Left renal cortex interstitium (tissue), 4 donors: ENCODE results near the gene KLF1. TPM values are rescaled to one million over a fixed set of nuclear protein-coding genes. Genes with fewer than 3 reads are reported as not detected.
"Not testable (repeated sequence)": the region's sequence is repeated elsewhere in the genome, so short reads cannot be mapped to it uniquely, and the experiment has no call there.

Experiments
- DNase-seq, 4 donors: peaks; one replicate each; pipeline ENCODE4 v3.0.0-alpha.2; 2013; ENCODE audit warnings: low read depth in 4 of 4, low spot score in 2 of 4, missing footprints in 1 of 4
- polyA plus RNA-seq, 4 donors: library from polyadenylated mRNA; unstranded; fragments of 120-200 nt; gene quantifications; one replicate each; pipeline ENCODE4 v1.2.1, GENCODE V29; 2013; ENCODE audit not compliant: insufficient read length in 4 of 4

KLF1 gene
- under 1 TPM; 0.22 to 0.99 (median 0.42) TPM for polyA plus RNA-seq

DNA sequence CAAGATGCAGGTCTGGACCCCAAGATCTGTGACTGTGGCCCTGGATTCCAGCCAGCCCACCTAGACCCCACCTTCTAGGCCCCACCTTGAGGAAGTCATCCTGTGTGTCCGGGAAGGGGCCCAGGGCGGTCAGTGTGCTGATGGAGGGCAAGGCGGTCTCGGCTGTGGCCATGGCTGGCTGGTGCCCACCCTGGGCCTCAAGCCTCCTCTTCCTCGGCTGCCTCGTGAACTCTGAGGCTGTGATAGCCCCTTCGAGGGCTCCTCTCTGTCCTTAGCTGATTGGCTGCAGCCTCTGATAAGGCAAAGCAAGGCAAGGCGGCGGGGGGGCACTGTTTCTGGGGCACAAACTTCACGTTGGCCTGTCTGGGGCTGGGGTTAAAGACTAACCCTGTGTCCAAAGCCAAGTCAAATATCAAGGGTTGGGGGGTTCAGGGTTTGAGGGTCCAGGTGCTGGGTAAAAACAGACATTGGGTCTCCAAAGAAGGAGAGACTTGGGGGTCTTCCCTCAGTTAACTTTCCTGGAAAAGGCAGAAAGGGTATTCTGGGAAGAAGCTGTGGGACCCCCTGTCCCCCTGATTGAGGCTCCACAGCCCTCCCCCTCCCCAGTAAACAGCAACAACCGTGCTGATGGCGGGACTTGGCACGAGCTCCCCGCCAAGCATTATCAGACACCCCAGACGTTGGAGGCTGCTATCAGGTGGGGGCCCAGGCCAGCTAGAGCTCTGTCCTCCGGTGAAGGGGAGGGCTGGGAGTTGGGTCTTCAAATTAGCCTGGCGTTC is at the start of gene KLF1:
TSS of gene KLF1 (minus strand) at position 233 of the 779 bp plus-strand sequence. CDS start at position 172, 61 bp downstream.
- DNase-seq = no peak

DNA sequence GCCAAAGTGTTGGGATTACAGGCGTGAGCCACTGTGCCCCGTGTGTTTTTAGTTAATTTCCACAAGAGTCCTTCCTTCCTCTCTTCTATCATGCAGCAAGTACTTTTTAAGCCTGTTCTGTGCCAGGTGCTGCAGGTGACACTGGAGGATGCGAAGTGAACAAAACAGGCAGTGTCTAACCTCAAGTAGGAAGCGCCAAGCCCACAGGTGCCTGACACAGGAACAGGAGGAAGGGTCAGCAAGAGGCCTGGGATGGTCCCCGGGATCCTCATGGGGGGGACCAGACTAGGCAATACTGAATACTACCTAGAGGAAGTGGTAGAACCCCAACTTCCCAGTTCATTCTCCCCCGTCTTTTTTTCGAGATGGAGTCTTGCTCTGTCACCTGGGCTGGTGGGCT is 49.6 kb upstream of the KLF1 start:
- DNase-seq = no peak

DNA sequence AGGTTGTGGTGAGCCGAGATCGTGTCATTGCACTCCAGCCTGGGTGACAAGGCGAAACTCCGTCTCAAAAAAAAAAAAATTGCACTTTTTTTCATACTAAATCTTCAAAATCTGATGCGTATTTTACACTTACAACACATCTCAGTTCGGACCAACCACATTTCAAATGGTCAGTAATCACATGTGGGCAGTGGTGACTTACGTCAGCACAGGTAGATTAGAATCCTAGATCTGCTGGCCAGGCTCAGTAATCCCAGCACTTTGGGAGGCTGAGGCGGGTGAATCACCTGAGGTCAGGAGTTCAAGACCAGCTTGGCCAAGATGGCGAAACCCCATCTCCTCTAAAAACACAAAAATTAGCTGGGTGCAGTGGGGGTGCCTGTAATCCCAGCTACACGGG is 48.1 kb upstream of the KLF1 start:
- DNase-seq = no peak

DNA sequence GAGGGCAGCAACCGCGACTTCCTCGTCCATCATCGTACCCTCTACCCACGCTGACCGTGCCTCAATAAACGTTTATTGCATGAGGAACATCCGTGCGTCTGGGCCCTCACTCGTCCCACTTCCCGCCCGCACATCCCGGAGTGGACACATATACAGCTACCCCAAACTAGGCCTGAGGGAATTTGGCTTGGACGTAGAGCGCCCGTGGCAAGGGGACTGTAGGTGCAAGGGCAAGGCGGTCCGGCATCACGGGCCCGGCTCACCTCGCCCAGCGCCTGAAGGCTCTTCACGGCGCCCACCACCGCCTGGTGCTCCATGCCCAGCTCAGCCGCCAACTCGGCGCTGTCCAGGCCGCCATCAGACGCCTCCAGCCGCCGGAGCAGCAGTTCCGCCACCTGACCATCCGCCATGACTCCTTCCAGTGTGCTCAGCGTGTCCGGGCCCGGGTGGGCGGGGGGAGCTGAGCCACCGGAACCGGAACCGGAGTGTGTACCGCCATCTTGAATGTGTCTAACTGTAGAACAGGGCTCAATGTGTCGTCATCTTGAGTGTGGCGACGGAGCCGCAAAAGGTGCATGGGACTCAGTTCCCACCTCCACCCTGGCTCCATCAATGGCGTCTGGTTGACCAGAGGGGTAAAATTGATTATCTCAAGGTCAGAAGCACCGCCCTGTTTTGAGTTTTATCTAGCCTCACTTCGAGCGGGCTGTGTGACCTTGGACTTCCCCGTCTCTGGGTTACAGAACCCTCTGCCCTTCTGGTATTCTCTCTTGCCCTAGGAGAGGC is 46.5 kb upstream of the KLF1 start, which contains the start of gene FARSA:
TSS of gene FARSA (minus strand) at position 425 of the 786 bp plus-strand sequence. CDS start at position 410, 15 bp downstream.
- peak in 2 of 4 donors; percentile 82 to 88 for DNase-seq

DNA sequence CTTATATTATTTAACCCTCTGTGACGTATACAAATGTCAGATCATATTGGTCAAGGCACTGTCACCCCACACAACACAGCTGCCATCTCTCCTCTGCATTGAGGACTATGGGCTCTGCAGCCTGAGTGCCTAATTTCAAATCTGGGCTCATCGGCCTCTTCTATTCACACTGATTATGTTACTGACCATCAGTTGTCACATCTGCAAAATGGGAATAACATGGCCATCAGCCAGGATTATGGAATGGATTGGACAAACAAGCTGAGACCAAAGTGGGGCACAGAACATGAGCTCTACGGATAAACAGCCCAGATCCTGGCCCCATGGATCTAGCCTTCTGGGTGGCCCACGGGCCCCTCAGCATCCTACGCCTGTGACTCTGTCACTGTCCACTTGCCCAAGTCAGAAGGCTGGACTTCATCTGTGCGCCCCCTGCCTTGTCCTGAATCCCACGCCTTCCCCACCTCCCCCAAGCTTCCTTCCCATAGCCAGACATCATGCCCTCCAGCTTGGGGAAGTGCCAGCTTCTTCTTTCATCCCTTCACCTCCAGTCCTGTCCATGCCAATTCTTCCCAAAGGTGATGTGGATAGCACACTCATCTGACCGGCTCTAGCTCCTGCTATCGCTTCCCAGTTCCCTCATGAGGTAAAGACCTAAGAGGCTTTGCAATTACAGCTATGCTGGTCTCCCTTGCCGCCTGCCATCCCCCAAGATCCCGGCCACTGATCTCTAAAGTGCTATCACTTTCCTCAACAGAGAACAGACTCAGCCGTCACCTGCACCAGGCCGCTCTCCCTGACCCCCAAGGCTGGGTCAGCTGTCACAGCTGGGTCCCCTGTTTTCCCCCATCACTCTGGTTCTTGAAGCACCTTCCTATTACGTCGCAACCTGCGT is 45.6 kb upstream of the KLF1 start:
- no peak for DNase-seq

DNA sequence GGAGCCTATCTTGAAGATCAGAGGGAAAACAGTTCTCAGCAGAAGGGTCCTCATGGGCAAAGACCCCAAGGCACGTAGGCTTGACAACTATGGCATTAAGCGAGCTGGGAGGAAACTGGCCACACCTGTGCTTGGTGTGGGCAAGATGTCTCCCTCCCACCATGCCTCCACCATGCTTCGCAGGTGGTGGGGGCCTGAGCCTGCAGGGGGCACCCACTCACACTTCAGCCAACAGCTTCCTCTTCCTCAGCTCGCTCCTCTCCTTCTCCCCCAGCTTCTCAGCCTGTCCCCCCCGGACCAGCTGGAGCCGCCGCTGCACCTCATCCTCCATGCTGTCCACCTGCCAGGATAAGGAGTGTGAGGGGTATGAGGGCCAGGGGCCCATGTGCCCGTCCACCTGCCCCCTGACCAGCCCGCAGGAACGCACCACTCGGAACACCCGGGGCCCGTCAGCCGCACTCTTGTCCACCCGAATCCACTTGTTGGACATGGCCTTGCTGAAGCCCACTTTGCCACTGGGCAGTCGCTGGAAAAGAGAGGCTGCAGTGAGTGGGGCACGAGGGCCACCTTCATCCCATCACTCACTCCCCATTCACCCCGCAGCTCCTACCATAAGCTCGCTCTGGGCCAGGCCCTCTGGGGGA is 43.1 kb upstream of the KLF1 start:
- DNase-seq = no peak

DNA sequence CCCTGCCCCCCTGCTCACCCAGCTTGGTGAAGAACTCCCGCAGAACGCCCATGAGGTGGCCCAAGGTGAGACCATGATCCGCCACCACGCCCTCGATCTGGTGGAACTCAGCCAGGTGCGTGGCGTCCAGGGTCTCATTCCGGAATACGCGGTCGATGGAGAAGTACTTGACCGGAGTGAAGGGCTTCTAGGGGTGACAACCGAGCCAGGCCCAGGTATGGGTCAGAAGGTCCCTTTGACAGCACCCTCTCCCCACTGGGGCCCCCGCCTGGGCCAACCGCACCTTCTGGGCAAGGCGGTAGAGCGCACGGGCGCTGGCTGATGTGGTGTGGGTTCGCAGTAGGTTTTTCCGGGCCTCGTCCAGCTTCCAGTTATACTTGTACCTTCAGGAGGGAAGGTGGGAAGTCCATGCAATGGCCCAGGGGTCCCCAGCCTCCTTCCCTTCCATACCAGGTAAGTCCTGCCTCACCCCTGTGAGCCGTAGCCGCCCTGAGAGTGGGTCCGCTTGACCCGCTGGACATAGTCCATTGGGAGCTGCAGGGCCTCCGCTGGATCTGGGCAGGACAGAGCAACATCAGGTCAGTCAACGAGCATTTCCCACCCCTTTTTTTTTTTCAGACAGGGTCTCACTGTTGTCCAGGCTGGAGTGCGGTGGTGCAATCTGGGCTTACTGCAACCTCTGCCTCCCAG is 37.8 kb upstream of the KLF1 start:
- no peak for DNase-seq

DNA sequence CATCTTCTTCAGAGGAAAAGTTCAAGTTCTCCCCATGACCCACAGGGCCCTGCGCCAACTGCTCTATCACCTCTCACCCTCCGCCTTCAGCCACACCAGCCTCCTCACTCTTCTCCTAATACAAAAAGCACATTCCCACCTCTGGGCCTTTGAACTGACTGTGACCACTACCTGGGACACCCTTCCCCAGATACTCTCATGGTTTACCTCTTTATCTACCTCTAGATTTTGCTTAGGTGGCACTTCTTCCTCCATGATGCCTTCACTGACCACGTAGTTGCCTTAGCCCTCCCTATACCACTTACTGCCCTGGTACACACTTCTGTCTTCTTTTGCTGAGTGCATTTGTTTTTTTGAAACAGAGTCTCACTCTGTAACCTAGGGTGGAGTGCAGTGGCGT is 36.0 kb upstream of the KLF1 start:
- no peak for DNase-seq

DNA sequence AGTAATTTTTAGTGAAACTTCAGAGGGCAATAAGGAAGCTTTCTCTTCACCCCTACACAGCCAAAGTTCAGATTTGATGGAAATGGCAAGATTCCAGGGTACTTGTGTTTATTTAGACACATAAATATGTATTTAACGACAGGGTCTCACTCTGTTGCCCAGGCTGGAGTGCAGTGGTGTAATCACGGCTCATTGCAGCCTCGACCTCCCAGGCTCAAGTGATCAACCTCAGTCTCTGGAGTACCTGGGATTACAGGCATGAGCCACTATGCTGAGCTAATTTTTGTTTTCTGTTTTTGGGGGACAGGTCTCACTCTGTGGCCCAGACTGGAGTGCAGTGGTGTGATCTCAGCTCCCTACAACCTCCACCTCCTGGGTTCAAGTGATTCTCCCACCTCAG is 34.0 kb upstream of the KLF1 start:
- no peak for DNase-seq

DNA sequence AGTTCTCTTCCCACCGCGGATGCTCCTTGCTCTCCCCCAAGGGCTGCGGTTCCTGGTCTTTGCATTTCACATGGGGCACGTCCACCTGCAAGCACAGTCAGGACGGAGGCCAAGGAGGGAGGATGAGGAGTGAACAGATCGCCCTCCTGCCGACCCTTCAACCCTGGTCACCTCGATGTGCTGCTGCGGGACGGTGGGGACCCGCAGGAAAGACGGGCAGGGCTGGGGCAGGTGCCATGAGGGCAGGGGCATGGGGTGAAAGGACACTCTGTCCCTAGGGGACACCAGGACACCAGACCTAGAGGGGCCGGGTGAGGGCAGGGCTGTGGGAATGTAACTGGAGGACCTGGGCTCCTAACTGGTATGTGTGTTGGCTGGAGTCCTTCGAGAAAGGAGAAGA is 31.3 kb upstream of the KLF1 start:
- no peak for DNase-seq

DNA sequence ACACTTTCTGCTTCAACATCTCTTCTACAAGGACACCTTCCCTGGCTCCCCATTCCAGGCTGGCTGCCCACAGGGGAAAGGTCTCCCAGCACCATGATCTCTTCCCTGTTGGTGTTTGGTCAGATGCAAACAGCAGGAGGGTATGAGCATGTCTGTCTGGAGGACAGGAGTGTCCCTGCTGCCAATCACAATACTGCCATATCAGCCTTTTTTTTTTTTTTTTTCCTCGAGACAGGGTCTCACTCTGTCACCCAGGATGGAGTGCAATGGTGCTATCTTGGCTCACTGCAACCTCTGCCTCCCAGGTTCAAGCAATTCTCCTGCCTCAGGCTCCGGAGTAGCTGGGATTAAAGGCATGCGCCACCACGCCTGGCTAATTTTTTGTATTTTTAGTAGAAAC is 28.9 kb upstream of the KLF1 start:
- DNase-seq = not testable (repeated sequence)

DNA sequence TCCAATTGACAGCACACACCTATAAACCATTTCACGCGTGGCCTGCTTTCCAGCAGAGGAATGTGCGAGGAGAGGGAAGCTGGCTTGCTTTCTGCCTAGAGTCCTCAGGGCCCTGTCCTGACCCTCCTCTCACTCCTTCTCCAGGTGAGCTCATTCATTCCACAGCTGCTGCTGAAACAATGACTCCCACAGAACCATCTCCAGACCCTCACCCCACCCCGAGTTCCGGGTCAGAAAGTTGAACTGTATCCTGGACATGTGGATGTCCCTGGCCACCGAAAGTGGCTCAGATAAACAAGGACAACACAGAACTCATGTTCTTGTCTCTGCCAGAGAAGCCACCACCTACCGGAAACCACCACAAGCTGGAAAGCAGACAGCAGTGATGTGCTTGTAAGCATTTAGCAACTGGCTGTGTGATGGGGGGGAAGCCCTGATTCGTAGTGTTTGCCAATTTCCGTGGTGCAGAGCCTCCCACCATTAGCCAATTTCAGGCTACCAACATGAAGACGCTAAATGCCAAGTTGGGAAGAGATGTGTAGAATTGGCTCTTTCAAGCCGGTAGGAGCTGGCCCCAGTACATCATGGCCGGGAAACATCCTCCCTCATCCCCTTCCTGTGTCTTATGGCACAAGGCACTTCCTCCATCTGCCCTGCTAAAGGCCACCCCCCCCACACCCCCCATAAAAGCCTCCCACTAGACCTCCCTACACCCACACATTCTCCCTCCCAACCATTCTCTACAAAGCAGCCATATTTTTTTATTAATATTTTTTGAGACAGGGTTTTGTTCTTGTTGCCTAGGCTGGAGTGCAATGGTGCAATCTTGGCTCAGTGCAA is 27.1 kb upstream of the KLF1 start:
- DNase-seq = no peak

DNA sequence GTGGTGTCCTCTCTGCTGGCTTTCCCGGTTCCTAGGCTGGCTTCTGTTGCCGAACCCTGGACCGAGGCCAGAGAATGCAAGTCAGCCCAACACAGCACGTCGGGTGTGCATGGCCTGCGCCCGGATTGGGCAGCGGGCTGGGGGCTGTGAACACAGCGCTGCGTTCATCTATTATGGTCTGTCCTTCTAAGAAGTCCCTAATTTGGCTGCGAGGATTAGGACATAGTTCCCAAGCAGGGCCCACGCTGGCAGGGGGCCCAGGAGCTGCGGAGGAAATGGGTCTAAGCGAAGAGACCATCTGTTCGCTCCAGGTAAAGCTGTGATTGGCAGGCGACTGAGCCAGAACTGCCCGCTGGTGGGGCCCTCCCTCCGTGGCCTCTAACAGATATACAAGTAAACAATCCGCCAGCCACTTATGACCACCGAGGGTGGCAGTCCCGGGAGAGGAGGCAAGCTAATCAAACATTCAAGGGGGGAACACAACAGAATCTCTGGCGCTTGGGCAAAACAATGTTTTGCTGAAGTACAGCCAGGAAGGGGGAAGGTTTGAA is 26.1 kb upstream of the KLF1 start:
- DNase-seq = peak in 1 of 4 donors; percentile 34

DNA sequence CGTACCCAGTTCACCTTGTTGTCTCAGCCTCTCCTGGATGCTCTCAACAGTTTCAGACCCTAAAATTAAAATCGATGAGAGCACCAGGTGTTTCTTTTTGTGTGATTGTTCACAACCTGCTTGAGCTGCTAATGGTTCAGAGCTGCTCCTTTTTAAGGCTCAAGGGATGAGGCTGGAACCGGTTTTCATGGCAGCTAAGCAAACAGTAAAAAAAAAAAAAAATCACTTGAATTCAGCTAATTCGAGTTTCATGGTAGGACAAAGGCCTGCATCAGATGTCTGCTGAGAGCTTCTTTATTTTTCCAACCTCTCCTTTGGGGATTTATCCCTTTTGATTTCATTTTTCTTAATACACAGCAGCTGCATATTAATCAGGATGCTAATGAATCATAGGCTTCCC is 25.6 kb upstream of the KLF1 start:
- DNase-seq = no peak

DNA sequence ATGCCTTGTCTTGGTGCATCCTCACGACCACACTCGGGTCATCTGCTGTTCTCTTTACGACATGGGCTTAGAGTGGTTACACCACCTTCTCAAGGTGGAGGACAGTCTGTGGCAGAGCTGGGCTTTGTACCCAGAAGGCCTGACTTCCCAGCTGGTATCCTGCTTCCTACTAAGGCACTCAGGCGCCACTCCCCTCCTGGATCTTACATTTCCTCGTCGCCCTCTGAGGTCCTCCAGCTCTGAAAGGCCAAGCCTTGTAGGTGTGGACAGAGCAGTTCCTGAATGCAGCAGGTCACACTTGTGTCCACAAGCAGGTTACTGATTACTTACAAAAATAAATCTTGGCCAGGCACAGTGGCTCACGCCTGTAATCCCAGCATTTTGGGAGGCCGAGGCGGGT is 20.2 kb upstream of the KLF1 start:
- DNase-seq = no peak

DNA sequence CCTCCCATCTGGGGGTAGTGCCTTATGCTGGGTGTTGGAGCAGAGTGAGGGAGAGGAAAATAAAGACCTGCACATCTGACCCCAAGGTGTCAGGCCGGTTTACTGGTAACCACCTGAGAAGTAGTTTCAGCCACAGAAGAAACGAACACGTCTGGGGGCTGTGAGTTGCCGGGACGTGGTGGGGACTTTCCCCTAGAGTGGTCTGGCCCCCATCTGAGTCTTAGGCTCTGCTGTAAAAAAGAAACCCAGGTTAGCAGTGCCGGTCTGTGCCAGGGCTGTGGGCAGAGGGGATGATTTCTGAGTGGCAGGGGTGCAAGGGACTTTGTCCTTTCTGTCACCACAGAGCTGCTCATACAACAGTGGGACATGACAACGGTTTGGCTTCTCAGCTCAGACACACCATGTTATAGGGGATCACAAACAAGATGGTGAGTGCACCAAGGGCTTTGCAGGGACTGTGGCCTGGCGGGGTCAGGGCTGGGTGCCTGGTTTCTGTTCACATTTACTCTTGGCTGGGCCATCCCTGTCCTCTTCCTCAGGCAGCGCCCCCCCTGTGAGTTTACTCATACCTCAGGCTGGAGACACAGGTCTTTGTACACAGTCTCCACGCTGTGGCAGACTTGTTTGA is 13.0 kb upstream of the KLF1 start:
- DNase-seq = no peak

DNA sequence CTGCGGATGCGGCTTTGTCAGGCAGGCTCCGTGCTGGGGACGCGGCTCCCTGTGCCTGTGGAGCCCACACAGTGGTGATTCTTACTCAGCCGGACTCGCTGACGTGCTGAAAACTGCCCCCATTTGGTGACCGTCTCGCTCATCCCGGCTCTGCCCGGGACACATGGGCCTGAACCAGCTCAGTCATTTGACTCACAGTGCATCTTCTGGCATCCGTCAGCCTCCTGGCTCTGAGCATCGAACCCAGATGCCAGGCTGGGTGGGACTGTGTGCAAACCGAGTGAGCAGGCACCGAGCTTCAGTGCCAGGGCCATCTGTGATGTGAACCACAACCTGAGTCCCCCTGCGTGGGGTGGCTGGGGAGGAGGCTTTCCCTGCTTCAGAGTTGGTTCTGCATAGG is 9.5 kb upstream of the KLF1 start:
- DNase-seq = no peak

DNA sequence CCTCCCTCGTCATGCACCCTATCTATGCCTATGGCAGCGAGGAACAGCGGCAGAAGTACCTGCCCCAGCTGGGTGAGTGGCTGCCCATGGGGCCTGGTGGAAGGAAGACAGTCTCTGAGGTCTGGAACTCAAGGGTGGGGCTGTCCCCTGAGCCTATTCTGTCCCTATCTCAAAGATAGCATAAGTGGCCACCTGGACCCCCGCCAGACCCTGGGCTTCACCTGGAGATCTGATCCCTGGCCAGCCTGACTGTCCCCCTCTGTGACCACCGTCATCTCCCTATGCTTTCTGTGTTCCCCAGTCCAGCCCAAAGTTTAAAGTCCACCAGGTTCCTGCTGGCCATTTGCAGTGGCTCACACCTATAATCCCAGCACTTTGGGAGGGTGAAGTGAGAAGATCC is 6.6 kb upstream of the KLF1 start:
- no peak for DNase-seq
